IMR-90 (cell line): Measurements from ENCODE around the gene VPS52. TPM values are rescaled to one million over a fixed set of nuclear protein-coding genes. Genes with fewer than 3 reads are reported as not detected.

Experiments
- ATAC-seq: fragments of 200-7000 bp; cut with Tn5 transposase; 2 replicates; pipeline ENCODE4 v1.9.1; 2020; ENCODE audit warnings: low read depth, mild to moderate bottlenecking, moderate library complexity
- BruUV-seq: library from RNA; stranded (reverse); fragments of 400-500 nt; replicated peaks from 2 replicates; lab custom pipeline; 2021; lab: Mats Ljungman, UMichigan
- CTCF ChIA-PET: fragments of 300-600 bp; formaldehyde crosslinking; extraction: SDS; loops from one replicate; lab custom pipeline; 2021; ENCODE audit warnings: antibody characterized with exemption; lab: Yijun Ruan, JAX
- POLR2A ChIA-PET: fragments of 300-600 bp; sonication (Branson Sonifier 250); formaldehyde crosslinking; loops from one replicate; lab custom pipeline; 2022; ENCODE audit warnings: antibody characterized with exemption; ENCODE audit not compliant: unreplicated experiment; lab: Charles Lee
- DNase-seq: peaks from one replicate; pipeline ENCODE4 v3.0.0; 2013
- H2AFZ ChIP-seq: replicated peaks from 2 replicates; pipeline ENCODE3; 2013; ENCODE audit warnings: low read length, mild to moderate bottlenecking; ENCODE audit not compliant: poor library complexity
- H2AK5ac ChIP-seq: 2 replicates; pipeline ENCODE4 v1.6.1; 2013; ENCODE audit warnings: low read depth, low read length, inconsistent platforms
- H2AK9ac ChIP-seq: replicated peaks from 2 replicates; pipeline ENCODE3; 2013; ENCODE audit warnings: mild to moderate bottlenecking, low read depth, low read length, moderate library complexity; ENCODE audit not compliant: poor library complexity
- H2BK120ac ChIP-seq: 2 replicates; pipeline ENCODE4 v1.6.1; 2013; ENCODE audit warnings: low read depth, low read length, inconsistent platforms
- H2BK15ac ChIP-seq: 3 replicates; pipeline ENCODE4 v1.6.1; 2013; ENCODE audit warnings: low read depth, low read length, inconsistent platforms
- H2BK20ac ChIP-seq: 2 replicates; pipeline ENCODE4 v1.6.1; 2013; ENCODE audit warnings: low read depth, mild to moderate bottlenecking, inconsistent platforms, low read length, moderate library complexity
- H2BK5ac ChIP-seq: 2 replicates; pipeline ENCODE4 v1.6.1; 2013; ENCODE audit warnings: mild to moderate bottlenecking, low read depth, low read length, inconsistent platforms; ENCODE audit not compliant: poor library complexity, severe bottlenecking
- H3K14ac ChIP-seq: replicated peaks from 2 replicates; pipeline ENCODE4 v1.6.1; 2013; ENCODE audit warnings: low read depth, low read length, inconsistent platforms
- H3K18ac ChIP-seq: 2 replicates; pipeline ENCODE4 v1.6.1; 2013; ENCODE audit warnings: low read depth, low read length, control low read depth
- H3K23ac ChIP-seq: 2 replicates; pipeline ENCODE4 v1.6.1; 2013; ENCODE audit warnings: low read depth, low read length, inconsistent platforms
- H3K27ac ChIP-seq: 2 replicates; pipeline ENCODE4 v1.5.1; 2013; ENCODE audit warnings: mild to moderate bottlenecking, control low read depth, low read length; ENCODE audit not compliant: insufficient read depth
- H3K27me3 ChIP-seq: 2 replicates; pipeline ENCODE4 v1.6.1; 2013; ENCODE audit warnings: low read length; ENCODE audit not compliant: control insufficient read depth, insufficient read depth
- H3K36me3 ChIP-seq: 2 replicates; pipeline ENCODE4 v1.6.1; 2013; ENCODE audit warnings: low read length, mixed read lengths; ENCODE audit not compliant: control insufficient read depth, insufficient read depth
- H3K4ac ChIP-seq: 2 replicates; pipeline ENCODE4 v1.6.1; 2013; ENCODE audit warnings: low read depth, low read length, inconsistent platforms
- H3K4me1 ChIP-seq: 2 replicates; pipeline ENCODE4 v1.6.1; 2013; ENCODE audit warnings: low read length, mixed read lengths; ENCODE audit not compliant: control insufficient read depth, insufficient read depth
- H3K4me2 ChIP-seq: 2 replicates; pipeline ENCODE4 v1.6.1; 2013; ENCODE audit warnings: low read depth, mild to moderate bottlenecking, control low read depth, low read length, moderate library complexity
- H3K4me3 ChIP-seq: 2 replicates; pipeline ENCODE4 v1.5.1; 2013; ENCODE audit warnings: low read depth, mild to moderate bottlenecking, control low read depth, low read length, moderate library complexity; ENCODE audit not compliant: insufficient read depth
- H3K56ac ChIP-seq: 2 replicates; pipeline ENCODE4 v1.6.1; 2013; ENCODE audit warnings: low read length, inconsistent platforms; ENCODE audit not compliant: insufficient read depth; ENCODE audit errors: extremely low read depth
- H3K79me1 ChIP-seq, 2 experiments: 2 replicates each; pipeline ENCODE4 v1.6.1; 2013; ENCODE audit warnings: low read length in 2 of 2, inconsistent platforms in 1 of 2, low read depth in 1 of 2
- H3K9ac ChIP-seq: 2 replicates; pipeline ENCODE4 v1.6.1; 2013; ENCODE audit warnings: low read depth, low read length, control low read depth
- H3K9me1 ChIP-seq: 2 replicates; pipeline ENCODE4 v1.6.1; 2013; ENCODE audit warnings: low read length, inconsistent platforms; ENCODE audit not compliant: insufficient read depth
- H3K9me3 ChIP-seq: 2 replicates; pipeline ENCODE4 v1.6.1; 2013; ENCODE audit warnings: low read length; ENCODE audit not compliant: control insufficient read depth, insufficient read depth
- H4K20me1 ChIP-seq: 2 replicates; pipeline ENCODE4 v1.6.1; 2013; ENCODE audit warnings: low read length, inconsistent platforms; ENCODE audit not compliant: insufficient read depth
- H4K5ac ChIP-seq: 2 replicates; pipeline ENCODE4 v1.6.1; 2013; ENCODE audit warnings: mild to moderate bottlenecking, low read depth, low read length, control low read depth
- H4K8ac ChIP-seq, 2 experiments: 2 replicates each; pipeline ENCODE4 v1.6.1; 2013; ENCODE audit warnings: low read depth in 2 of 2, low read length in 2 of 2, control low read depth in 1 of 2, inconsistent platforms in 1 of 2
- H4K91ac ChIP-seq: 2 replicates; pipeline ENCODE4 v1.6.1; 2013; ENCODE audit warnings: low read depth, low read length, inconsistent platforms; ENCODE audit not compliant: insufficient read depth
- BHLHE40 ChIP-seq: fragments of 150-350 bp; IDR thresholded peaks from 2 replicates; pipeline ENCODE4 v1.6.1; 2016; ENCODE audit warnings: mild to moderate bottlenecking, low read depth, low read length
- CTCF ChIP-seq: conservative IDR thresholded peaks from 2 replicates; pipeline ENCODE4 v1.5.1; 2012; ENCODE audit warnings: mild to moderate bottlenecking, low read depth, low read length, improper control_type of control experiment
- FOS ChIP-seq: fragments of 150-350 bp; IDR thresholded peaks from 2 replicates; pipeline ENCODE4 v1.6.1; 2016; ENCODE audit warnings: low read depth, low read length
- MAZ ChIP-seq: IDR thresholded peaks from 2 replicates; pipeline ENCODE4 v1.6.1; 2012; ENCODE audit warnings: low read depth, mild to moderate bottlenecking, low read length, improper control_type of control experiment, moderate library complexity, borderline replicate concordance
- NFE2L2 ChIP-seq: fragments of 150-350 bp; IDR thresholded peaks from 2 replicates; pipeline ENCODE4 v1.6.1; 2016; ENCODE audit warnings: low read depth, mild to moderate bottlenecking, low read length
- POLR2A ChIP-seq: IDR thresholded peaks from 2 replicates; pipeline ENCODE4 v1.6.1; 2012; ENCODE audit warnings: mild to moderate bottlenecking, low read depth, low read length
- SMC3 ChIP-seq: fragments of 150-350 bp; IDR thresholded peaks from 2 replicates; pipeline ENCODE4 v1.6.1; 2016; ENCODE audit warnings: low read depth, mild to moderate bottlenecking, antibody characterized with exemption, low read length, moderate library complexity
- WGBS, 2 experiments: methylation state at CpG; one replicate each; pipeline versions ENCODE4 v1.1.5 to v1.1.7; 2013; ENCODE audit warnings: missing lambda C conversion rate in 2 of 2; ENCODE audit not compliant: insufficient read length in 1 of 2; ENCODE audit errors: extremely low coverage in 2 of 2; 5-methylcytosine and 5-hydroxymethylcytosine counted together
- dilution Hi-C: fragments of 300-500 bp; cut with HindIII; formaldehyde crosslinking; loops from one replicate; pipeline ENCODE4 v1.14.3; 2018; ENCODE audit warnings: low sequenced_read_pairs; ENCODE audit not compliant: unreplicated experiment
- in situ Hi-C: fragments of 300-500 bp; cut with MboI; formaldehyde crosslinking; loops from 3 replicates; pipeline ENCODE4 v1.14.3; 2019; ENCODE audit warnings: low sequenced_read_pairs, inconsistent platforms, mixed read lengths
- intact Hi-C: fragments of 100-400 bp; cut with micrococcal nuclease; formaldehyde crosslinking; loops from 2 replicates; pipeline ENCODE4 v1.10.0; 2022
- microRNA-seq, 2 experiments: library from miRNA; stranded (forward) in 1 of 2; unstranded in 1 of 2; fragments of 10-50 nt in 1 of 2; fragments of <30 nt in 1 of 2; gene quantifications in 1 of 2; microRNA quantifications in 1 of 2; one replicate each; pipeline versions ENCODE3 to v1.1.0; 2013 to 2020; ENCODE audit not compliant: insufficient read depth in 1 of 2, insufficient read length in 1 of 2, unreplicated experiment in 1 of 2
- polyA plus RNA-seq, 3 experiments: library from polyadenylated mRNA; depleted of rRNA; stranded (reverse); fragments of >200 nt; gene quantifications; 2 replicates each; pipeline ENCODE4 v1.2.3, GENCODE V29; 2012; ENCODE audit warnings: low replicate concordance in 1 of 3
- small RNA-seq, 5 experiments: library from RNA; depleted of rRNA; stranded (forward); fragments of <200 nt; gene quantifications; one replicate each; pipeline ENCODE3, GENCODE V24; 2012
- total RNA-seq: library from RNA; depleted of rRNA; stranded (reverse); fragments of >200 nt; gene quantifications from 2 replicates; pipeline ENCODE4 v1.2.3, GENCODE V29; 2012; rRNA removed

Gene VPS52
- total and polyA plus RNA-seq, 2 of the 4 experiments (the other 2 are of a cell fraction): 29.8 to 54.6 TPM

- H3K36me3 ChIP-seq: peaks cover 34% of the 10 kb centered on the region
- peaks cover 55% of the 10 kb centered on the region; the same call in 1 of the 2 replicates for H4K20me1 ChIP-seq
- H3K9me3 ChIP-seq: no peaks in the 10 kb centered on the region
- H4K8ac ChIP-seq: peak overlapping the region; percentile 81 to 99
- peak overlapping the region; percentile 100 for H3K14ac ChIP-seq
- peak overlapping the region; percentile 99 for H3K4ac ChIP-seq
- H3K18ac ChIP-seq: peak overlapping the region; percentile 88
- no peaks in the 10 kb centered on the region for H3K27me3 ChIP-seq
- peak overlapping the region; percentile 98 for H3K9ac ChIP-seq
- dilution Hi-C loops (no loop called here), in situ Hi-C loops (no loop called here), intact Hi-C loops (loop anchor here (2.0 kb wide), 2 partner anchors 48 to 228 kb away; no protein-coding TSS in a partner anchor)
- peaks cover 25% of the 10 kb centered on the region for H3K4me1 ChIP-seq
- peak overlapping the region; percentile 99 for H2AFZ ChIP-seq
- CTCF ChIA-PET: no interaction called here
- H3K4me3 ChIP-seq: peak overlapping the region; percentile 73
- ATAC-seq: peak; percentile 3
- H3K56ac ChIP-seq: peak overlapping the region; percentile 100
- peak overlapping the region; percentile 99 for H2AK5ac ChIP-seq
- H2BK20ac ChIP-seq: no peak overlapping the region
- TSS peak; percentile 91 for BruUV-seq
- H2BK15ac ChIP-seq: peak overlapping the region; percentile 13; the same call in 2 of the 3 replicates
- no peak for TF ChIP-seq SMC3
- TF ChIP-seq FOS: no peak
- TF ChIP-seq BHLHE40: no peak
- TF ChIP-seq MAZ: no peak
- TF ChIP-seq POLR2A: no peak
- no peak for TF ChIP-seq NFE2L2
- 0 out of 2 replicates have a peak, but pooled peaks have one; percentile 4 for TF ChIP-seq CTCF
- H3K23ac ChIP-seq: peak overlapping the region; percentile 99
- peaks cover 31% of the 10 kb centered on the region for H3K9me1 ChIP-seq
- DNase-seq: no peak
- H3K4me2 ChIP-seq: peak overlapping the region; percentile 99
- POLR2A ChIA-PET: no interaction called here
- 21% methylated on average over 5 of the region's 14 CpGs; no CpG with 5 or more reads in 1 of the 2 experiments for WGBS, 2 experiments
- peak overlapping the region; percentile 99 for H4K91ac ChIP-seq
- H2BK5ac ChIP-seq: peak overlapping the region; percentile 95
- H3K79me1 ChIP-seq: peaks cover 20 to 88% of the 10 kb centered on the region in 2 experiments; a peak in 3 of 4 replicates
- H2AK9ac ChIP-seq: peak overlapping the region; percentile 100
- peak overlapping the region; percentile 92 for H3K27ac ChIP-seq
- peak overlapping the region; percentile 85 for H4K5ac ChIP-seq
- H2BK120ac ChIP-seq: peak overlapping the region; percentile 76
These were observed 70.5 kb downstream of the VPS52 start for GRCh38 chr6:33201147-33201545.

Small RNA genes lying within 50 kb of the gene (microRNA-seq; reads per million reads assigned to microRNA genes)
- gene MIR219A1 (ENCODE audit: insufficient read depth in 1 of 2, insufficient read length in 1 of 2, unreplicated experiment in 1 of 2) (3.7 to 44.4 reads per million in 2 experiments), gene MIR6834 (ENCODE audit: unreplicated experiment) (not detected), gene MIR6873 (ENCODE audit: unreplicated experiment) (not detected)

Small RNA genes lying within 50 kb of the gene (small RNA-seq; reads per million reads assigned to genes)
- 0.74 to 35.0 (median 10.3) reads per million in 5 experiments for gene MIR219A1

Other genes with a start within 250 kb of the VPS52 start
- not detected in 2 replicates for gene HLA-DPA1, start 198.2 kb downstream of the VPS52 start, total RNA-seq
- gene HLA-DPA1, start 198.2 kb downstream of the VPS52 start, polyA plus RNA-seq (2012; rRNA removed): not detected in 2 replicates
- 5.8 and 7.7 TPM in 2 replicates for gene HLA-DPB1, start 195.9 kb downstream of the VPS52 start, total RNA-seq
- gene HLA-DPB1, start 195.9 kb downstream of the VPS52 start, polyA plus RNA-seq (2012; rRNA removed): 9.7 and 10.7 TPM in 2 replicates
- under 0.01 TPM in 2 replicates for gene COL11A2, start 79.4 kb downstream of the VPS52 start, total RNA-seq
- gene COL11A2, start 79.4 kb downstream of the VPS52 start, polyA plus RNA-seq (2012; rRNA removed): 0.38 and 0.52 TPM in 2 replicates
- 16.7 and 18.6 TPM in 2 replicates for gene RXRB, start 71.2 kb downstream of the VPS52 start, total RNA-seq
- gene RXRB, start 71.2 kb downstream of the VPS52 start, polyA plus RNA-seq (2012; rRNA removed): 46.9 and 53.7 TPM in 2 replicates
- 134 and 135 TPM in 2 replicates for gene SLC39A7, start 71.0 kb downstream of the VPS52 start, total RNA-seq
- 196 and 208 TPM in 2 replicates for gene SLC39A7, start 71.0 kb downstream of the VPS52 start, polyA plus RNA-seq (2012; rRNA removed)
- gene HSD17B8, start 67.2 kb downstream of the VPS52 start, total RNA-seq: 1.6 and 1.9 TPM in 2 replicates
- gene HSD17B8, start 67.2 kb downstream of the VPS52 start, polyA plus RNA-seq (2012; rRNA removed): 3.4 and 4.3 TPM in 2 replicates
- gene RING1, start 63.4 kb downstream of the VPS52 start, total RNA-seq: 14.9 and 16.4 TPM in 2 replicates
- 38.2 and 40.8 TPM in 2 replicates for gene RING1, start 63.4 kb downstream of the VPS52 start, polyA plus RNA-seq (2012; rRNA removed)
- gene RPS18, start 199 bp upstream of the VPS52 start, total RNA-seq: 6,097 and 6,577 TPM in 2 replicates
- 8,417 and 8,876 TPM in 2 replicates for gene RPS18, start 199 bp upstream of the VPS52 start, polyA plus RNA-seq (2012; rRNA removed)
- gene B3GALT4, start 5.2 kb upstream of the VPS52 start, total RNA-seq: 0.72 and 0.83 TPM in 2 replicates
- gene B3GALT4, start 5.2 kb upstream of the VPS52 start, polyA plus RNA-seq (2012; rRNA removed): 0.49 and 0.70 TPM in 2 replicates
- gene WDR46, start 17.4 kb upstream of the VPS52 start, total RNA-seq: 68.9 and 73.8 TPM in 2 replicates
- gene WDR46, start 17.4 kb upstream of the VPS52 start, polyA plus RNA-seq (2012; rRNA removed): 81.6 and 88.0 TPM in 2 replicates
- gene PFDN6, start 17.7 kb upstream of the VPS52 start, total RNA-seq: 24.4 and 41.7 TPM in 2 replicates
- gene PFDN6, start 17.7 kb upstream of the VPS52 start, polyA plus RNA-seq (2012; rRNA removed): 76.5 and 92.1 TPM in 2 replicates
- gene RGL2, start 27.1 kb upstream of the VPS52 start, total RNA-seq: 4.1 and 4.4 TPM in 2 replicates
- gene RGL2, start 27.1 kb upstream of the VPS52 start, polyA plus RNA-seq (2012; rRNA removed): 26.9 TPM in 2 replicates
- gene TAPBP, start 42.2 kb upstream of the VPS52 start, total RNA-seq: 12.5 and 13.1 TPM in 2 replicates
- 62.5 and 63.3 TPM in 2 replicates for gene TAPBP, start 42.2 kb upstream of the VPS52 start, polyA plus RNA-seq (2012; rRNA removed)
- gene ZBTB22, start 45.9 kb upstream of the VPS52 start, total RNA-seq: 5.8 and 6.8 TPM in 2 replicates
- 12.7 and 13.0 TPM in 2 replicates for gene ZBTB22, start 45.9 kb upstream of the VPS52 start, polyA plus RNA-seq (2012; rRNA removed)
- 77.8 and 92.2 TPM in 2 replicates for gene DAXX, start 51.1 kb upstream of the VPS52 start, total RNA-seq
- gene DAXX, start 51.1 kb upstream of the VPS52 start, polyA plus RNA-seq (2012; rRNA removed): 75.9 and 87.2 TPM in 2 replicates
- 33.9 and 35.3 TPM in 2 replicates for gene KIFC1, start 119.9 kb upstream of the VPS52 start, total RNA-seq
- gene KIFC1, start 119.9 kb upstream of the VPS52 start, polyA plus RNA-seq (2012; rRNA removed): 40.6 and 41.9 TPM in 2 replicates
- 9.0 and 12.2 TPM in 2 replicates for gene PHF1, start 139.1 kb upstream of the VPS52 start, total RNA-seq
- 47.2 and 50.8 TPM in 2 replicates for gene PHF1, start 139.1 kb upstream of the VPS52 start, polyA plus RNA-seq (2012; rRNA removed)
- 122 and 136 TPM in 2 replicates for gene CUTA, start 146.2 kb upstream of the VPS52 start, total RNA-seq
- 427 and 483 TPM in 2 replicates for gene CUTA, start 146.2 kb upstream of the VPS52 start, polyA plus RNA-seq (2012; rRNA removed)
- gene SYNGAP1, start 148.2 kb upstream of the VPS52 start, total RNA-seq: 1.4 TPM in 2 replicates
- 15.3 and 17.0 TPM in 2 replicates for gene SYNGAP1, start 148.2 kb upstream of the VPS52 start, polyA plus RNA-seq (2012; rRNA removed)
- 5.4 and 5.6 TPM in 2 replicates for gene ZBTB9, start 182.7 kb upstream of the VPS52 start, total RNA-seq
- gene ZBTB9, start 182.7 kb upstream of the VPS52 start, polyA plus RNA-seq (2012; rRNA removed): 4.7 and 5.9 TPM in 2 replicates